22Rv1 (cell line): ENCODE results near the gene MDFIC2.
"Not testable (repeated sequence)": the region's sequence is repeated elsewhere in the genome, so short reads cannot be mapped to it uniquely, and the experiment has no call there.

Experiments used
- H3K27ac ChIP-seq: fragments of 450-650 bp; 2 replicates; pipeline ENCODE4 v1.5.1; 2017
- ZFX ChIP-seq: fragments of 450-650 bp; IDR thresholded peaks from 2 replicates; pipeline ENCODE4 v1.6.1; 2017; ENCODE audit warnings: antibody characterized with exemption, borderline replicate concordance
- TF ChIP-seq, protein P1 (sequence below): fragments of 450-650 bp; IDR thresholded peaks from 2 replicates; pipeline ENCODE4 v1.5.1; 2017; ENCODE audit warnings: mild to moderate bottlenecking

MDFIC2 gene

DNA sequence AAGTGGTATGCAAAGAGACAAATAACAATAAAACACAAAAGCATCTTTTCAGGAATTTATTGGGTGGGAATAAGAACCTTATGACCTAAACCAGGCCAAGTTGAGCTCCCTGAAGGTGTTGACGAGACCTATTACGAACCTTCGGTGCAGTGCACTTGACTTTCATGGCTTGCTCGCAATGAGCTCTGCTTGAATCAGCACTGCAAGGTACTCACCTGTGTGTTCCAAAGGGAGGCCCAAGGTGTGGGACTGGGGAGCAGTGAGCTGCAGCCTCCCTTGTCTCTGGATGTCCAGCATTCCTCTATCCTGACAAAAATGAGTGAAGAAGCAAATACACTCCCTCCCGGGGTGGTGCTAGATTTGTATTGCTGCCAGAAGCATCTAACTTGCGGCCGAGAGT lies at the start of gene MDFIC2:
MDFIC2 (minus strand) TSS at position 303 of the 400 bp plus-strand sequence. CDS start 665 bp downstream, outside the sequence.
- no peak within 1 kb of the TSS for H3K27ac ChIP-seq
- TF ChIP-seq ZFX, result no peak
- TF ChIP-seq, protein P1, sequence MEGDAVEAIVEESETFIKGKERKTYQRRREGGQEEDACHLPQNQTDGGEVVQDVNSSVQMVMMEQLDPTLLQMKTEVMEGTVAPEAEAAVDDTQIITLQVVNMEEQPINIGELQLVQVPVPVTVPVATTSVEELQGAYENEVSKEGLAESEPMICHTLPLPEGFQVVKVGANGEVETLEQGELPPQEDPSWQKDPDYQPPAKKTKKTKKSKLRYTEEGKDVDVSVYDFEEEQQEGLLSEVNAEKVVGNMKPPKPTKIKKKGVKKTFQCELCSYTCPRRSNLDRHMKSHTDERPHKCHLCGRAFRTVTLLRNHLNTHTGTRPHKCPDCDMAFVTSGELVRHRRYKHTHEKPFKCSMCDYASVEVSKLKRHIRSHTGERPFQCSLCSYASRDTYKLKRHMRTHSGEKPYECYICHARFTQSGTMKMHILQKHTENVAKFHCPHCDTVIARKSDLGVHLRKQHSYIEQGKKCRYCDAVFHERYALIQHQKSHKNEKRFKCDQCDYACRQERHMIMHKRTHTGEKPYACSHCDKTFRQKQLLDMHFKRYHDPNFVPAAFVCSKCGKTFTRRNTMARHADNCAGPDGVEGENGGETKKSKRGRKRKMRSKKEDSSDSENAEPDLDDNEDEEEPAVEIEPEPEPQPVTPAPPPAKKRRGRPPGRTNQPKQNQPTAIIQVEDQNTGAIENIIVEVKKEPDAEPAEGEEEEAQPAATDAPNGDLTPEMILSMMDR, result no peak

DNA sequence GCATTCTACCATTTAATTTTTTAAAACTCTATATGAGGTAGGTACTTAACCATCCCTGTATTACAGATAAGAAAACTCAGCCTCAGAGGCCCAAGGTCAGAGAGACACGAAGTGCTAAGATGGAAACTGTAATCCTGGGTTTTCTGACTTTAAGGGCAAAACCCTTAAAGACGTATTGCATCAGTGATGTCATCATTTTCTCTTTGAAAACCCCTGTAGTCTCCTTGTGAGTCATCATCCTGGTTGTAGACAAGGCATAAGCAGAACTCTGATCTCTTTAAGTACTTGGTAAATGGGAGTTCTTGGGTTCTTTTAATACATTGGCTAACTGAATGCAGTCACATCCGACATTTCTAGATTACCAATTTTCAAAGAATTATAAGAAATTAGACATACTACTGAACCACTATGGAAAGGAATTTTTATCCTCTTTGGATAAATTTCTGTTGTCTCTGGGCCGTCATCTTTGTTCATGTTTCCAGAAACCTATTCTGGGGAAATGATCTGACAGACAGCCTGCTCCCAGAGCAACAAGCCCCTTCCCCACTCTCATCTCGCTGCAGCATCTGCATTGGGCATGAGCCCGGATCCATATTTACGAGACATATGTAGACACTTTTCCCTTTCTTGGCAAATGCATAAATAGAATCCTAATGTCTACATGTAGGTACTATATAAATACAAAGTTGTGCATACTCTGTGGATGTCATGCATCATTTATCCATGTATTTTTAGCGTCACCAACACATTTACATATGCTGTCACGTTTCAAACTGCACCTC lies 48.7 kb upstream of the MDFIC2 start:
- H3K27ac ChIP-seq, result no peak overlapping the region

DNA sequence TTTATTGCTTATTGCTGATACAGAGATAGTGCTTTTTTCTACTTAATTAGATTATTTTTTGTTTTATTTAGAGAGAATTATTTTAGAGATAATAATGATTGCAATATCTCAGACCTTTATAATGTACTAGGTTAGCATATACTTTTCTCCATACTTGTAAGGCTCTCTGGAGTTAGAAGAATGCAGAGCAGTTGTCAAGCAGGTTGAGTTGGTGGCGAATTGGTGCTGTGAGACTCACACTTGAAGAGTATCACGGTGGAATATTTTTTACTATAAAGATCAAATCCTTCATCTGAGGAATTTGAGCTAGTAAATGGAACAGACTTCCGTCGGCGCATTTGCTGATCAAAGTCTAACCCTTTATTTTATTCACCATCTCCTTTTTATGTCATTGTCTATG lies 47.3 kb upstream of the MDFIC2 start:
- TF ChIP-seq, protein P1, result no peak
- TF ChIP-seq ZFX, result no peak
- no peak overlapping the region for H3K27ac ChIP-seq

More for the DNA sequence above, 48.7 kb upstream of the MDFIC2 start:
- TF ChIP-seq, protein P1, result no peak
- no peak for TF ChIP-seq ZFX

GRCh38 chr3:70358978-70359580 lies 46.6 kb upstream of the MDFIC2 start:
- TF ChIP-seq, protein P1, result peak; percentile 81
- TF ChIP-seq ZFX, result no peak
- H3K27ac ChIP-seq, result no peak overlapping the region

GRCh38 chr3:70352215-70352614 lies 39.8 kb upstream of the MDFIC2 start:
- TF ChIP-seq, protein P1, result no peak
- TF ChIP-seq ZFX, result no peak
- H3K27ac ChIP-seq, result no peak overlapping the region

- H3K27ac ChIP-seq, result no peak overlapping the region
- no peak for TF ChIP-seq ZFX
- TF ChIP-seq, protein P1, result no peak
Measured at GRCh38 chr3:70342149-70342548, 29.7 kb upstream of the MDFIC2 start.

DNA sequence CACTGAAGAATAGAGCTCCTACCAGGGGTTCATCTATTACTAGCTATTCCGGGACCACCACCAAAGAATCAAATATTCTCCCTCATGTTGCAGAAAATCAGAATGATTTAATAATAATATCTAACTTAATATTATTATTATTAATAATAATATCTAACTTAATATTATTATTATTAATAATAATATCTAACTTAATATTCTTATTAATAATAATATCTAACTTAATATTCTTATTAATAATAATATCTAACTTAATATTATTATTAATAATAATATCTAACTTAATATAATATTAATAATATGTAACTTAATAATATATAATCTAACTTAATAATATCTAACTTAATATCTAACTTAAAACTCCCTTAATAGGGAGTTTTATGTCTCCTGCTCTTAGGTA lies 24.4 kb upstream of the MDFIC2 start:
- not testable (repeated sequence) for H3K27ac ChIP-seq

GRCh38 chr3:70333080-70333479 lies 20.6 kb upstream of the MDFIC2 start:
- H3K27ac ChIP-seq, result no peak overlapping the region
- TF ChIP-seq, protein P1, result no peak
- TF ChIP-seq ZFX, result no peak
